ENCODE measurements around the gene FADS1.

FADS1 gene

DNA sequence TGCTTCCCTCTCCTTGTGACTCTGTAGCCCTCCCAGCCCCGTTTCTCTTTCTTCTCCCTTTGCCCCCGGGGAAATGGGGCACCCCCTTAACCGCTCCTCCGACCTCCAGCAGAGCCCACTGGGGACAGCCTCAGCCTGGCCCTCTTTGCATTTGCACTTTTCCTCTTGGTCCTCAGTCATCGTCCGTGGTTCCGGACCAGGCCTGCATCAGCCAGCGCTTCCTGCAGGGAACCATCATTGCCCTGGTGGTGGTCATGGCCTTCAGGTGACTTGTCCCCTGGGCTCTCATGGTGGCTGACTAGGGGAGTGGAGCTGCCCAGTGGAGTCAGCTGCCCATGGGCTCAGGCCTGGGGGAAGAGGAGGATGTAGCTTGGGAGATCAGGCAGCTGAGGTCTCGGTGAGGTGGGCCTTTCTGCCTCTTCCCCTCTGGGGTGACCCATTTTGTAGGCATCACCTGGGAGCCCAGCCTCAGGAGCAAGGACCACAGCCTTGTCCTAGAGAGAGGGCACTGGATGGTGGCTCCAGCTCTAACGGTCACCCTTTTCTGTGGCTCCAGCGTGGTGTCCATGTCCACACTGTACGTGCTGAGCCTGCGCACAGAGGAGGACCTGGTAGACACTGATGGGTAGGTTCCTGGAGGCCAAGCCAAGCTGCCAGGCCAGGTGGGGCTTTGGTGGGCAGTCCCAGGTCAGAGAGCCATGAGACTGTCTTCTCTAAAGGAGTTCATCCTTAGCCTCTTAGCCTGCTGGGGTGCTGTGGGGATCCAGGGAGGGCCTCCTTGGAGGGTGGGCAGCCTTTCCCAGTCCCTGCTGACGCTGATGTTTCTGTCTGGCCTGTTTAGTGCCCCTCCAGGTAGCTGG is 36.9 kb downstream of the FADS1 start:
- no peak for DNase-seq (ENCODE audit: low read depth)
- H3K4me3 ChIP-seq (ENCODE audit: low read depth, low read length) = no peak overlapping the region
- TF ChIP-seq, protein P1, sequence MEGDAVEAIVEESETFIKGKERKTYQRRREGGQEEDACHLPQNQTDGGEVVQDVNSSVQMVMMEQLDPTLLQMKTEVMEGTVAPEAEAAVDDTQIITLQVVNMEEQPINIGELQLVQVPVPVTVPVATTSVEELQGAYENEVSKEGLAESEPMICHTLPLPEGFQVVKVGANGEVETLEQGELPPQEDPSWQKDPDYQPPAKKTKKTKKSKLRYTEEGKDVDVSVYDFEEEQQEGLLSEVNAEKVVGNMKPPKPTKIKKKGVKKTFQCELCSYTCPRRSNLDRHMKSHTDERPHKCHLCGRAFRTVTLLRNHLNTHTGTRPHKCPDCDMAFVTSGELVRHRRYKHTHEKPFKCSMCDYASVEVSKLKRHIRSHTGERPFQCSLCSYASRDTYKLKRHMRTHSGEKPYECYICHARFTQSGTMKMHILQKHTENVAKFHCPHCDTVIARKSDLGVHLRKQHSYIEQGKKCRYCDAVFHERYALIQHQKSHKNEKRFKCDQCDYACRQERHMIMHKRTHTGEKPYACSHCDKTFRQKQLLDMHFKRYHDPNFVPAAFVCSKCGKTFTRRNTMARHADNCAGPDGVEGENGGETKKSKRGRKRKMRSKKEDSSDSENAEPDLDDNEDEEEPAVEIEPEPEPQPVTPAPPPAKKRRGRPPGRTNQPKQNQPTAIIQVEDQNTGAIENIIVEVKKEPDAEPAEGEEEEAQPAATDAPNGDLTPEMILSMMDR (conservative IDR thresholded peaks at IDR 0.05; ENCODE audit: low read depth, low read length) = no peak

DNA sequence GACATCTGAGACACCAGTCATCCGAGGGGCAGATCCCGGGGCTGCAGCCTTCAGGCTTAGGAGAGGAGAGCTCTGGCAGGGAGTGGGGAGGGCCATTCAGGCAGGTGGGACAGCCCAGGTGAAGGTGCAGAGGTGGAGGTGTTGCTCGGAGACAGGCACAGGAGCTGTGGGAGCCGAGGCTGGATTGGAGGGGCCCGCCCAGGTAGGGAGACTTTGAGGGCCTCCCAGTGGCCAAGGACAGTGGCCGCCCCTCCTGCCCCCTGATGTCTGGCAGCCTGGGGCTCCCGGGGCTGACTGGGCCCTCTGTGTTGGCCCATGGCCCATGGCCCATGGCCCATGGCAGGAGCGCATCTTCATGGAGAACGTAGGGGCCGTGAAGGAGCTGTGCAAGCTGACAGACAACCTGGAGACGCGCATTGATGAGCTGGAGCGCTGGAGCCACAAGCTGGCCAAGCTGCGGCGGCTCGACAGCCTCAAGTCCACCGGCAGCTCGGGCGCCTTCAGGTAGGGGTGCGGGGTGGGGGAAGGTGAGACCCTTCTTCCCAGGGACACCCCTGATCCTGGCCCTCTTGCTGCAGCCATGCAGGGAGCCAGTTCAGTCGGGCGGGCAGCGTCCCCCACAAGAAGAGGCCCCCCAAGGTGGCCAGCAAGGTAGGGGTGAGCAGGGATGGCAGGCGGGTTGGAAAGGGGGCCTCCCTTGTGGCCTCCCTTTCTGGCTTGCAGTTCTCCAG is 37.7 kb downstream of the FADS1 start:
- TF ChIP-seq, protein P1 (conservative IDR thresholded peaks at IDR 0.05; ENCODE audit: low read depth, low read length) = no peak
- DNase-seq (ENCODE audit: low read depth) = no peak
- no peak overlapping the region for H3K4me3 ChIP-seq (ENCODE audit: low read depth, low read length)

DNA sequence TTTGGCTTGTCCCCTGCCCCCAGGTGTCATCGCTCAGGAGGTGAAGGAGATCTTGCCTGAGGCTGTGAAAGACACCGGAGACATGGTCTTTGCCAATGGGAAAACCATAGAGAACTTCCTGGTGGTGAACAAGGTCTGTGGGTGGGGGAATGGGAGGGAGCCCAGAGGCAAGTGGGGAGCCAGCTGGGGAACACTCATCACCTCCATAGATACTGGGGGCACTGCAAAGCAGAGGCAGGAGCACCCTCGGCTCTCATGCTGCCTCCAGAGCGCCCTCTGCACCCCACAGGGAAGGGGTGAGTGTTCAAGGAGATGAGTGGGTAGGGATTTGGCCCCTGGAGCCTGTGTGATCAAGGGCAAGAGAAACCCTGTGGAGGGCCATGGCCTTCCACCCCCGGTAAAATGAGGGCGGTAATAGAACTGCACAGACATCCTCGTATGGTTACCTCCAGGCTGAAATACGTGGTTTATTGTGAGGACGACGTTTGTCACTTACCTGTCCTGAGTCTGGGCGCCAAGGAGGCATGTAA is 38.4 kb downstream of the FADS1 start:
- no peak for DNase-seq (ENCODE audit: low read depth)
- H3K4me3 ChIP-seq (ENCODE audit: low read depth, low read length) = no peak overlapping the region

DNA sequence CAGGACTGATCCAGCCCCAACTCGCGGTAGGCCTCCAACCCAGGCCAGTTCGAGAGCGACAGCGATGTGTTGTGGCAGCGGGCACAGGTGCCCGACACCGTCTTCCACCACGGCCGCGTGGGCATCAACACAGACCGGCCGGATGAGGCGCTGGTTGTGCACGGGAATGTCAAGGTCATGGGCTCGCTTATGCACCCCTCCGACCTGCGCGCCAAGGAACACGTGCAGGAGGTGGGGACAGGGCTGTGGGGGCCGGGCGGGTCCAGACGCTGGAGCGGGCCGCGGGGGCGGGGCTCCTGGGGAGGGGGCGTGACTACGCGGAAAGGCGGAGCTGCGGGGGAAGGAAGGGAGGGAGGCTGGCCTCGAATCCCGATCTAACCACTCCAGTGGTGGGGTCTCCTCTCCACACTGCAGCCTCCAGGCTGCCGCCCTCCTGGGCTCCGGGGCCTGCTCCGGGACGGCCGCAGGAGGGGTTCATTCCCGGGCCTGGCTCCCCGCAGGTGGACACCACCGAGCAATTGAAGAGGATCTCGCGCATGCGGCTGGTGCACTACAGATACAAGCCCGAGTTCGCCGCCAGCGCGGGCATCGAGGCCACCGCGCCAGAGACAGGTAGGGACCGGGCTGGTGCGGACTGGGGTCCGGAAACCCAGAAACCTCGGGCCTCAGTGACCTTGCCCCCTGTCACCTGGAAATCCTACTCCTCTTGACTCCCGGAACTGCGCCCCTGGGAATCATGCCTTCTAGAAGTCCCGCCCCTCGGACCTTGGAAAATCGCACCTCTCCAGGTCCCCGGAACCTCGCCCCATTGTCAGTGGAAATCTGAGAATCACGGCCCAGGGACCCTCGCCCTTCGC is 39.3 kb downstream of the FADS1 start:
- TF ChIP-seq, protein P1 (conservative IDR thresholded peaks at IDR 0.05; ENCODE audit: low read depth, low read length) = no peak
- no peak overlapping the region for H3K4me3 ChIP-seq (ENCODE audit: low read depth, low read length)
- no peak for DNase-seq (ENCODE audit: low read depth)

More for the DNA sequence above, 38.4 kb downstream of the FADS1 start:
- TF ChIP-seq, protein P1 (conservative IDR thresholded peaks at IDR 0.05; ENCODE audit: low read depth, low read length) = no peak

DNA sequence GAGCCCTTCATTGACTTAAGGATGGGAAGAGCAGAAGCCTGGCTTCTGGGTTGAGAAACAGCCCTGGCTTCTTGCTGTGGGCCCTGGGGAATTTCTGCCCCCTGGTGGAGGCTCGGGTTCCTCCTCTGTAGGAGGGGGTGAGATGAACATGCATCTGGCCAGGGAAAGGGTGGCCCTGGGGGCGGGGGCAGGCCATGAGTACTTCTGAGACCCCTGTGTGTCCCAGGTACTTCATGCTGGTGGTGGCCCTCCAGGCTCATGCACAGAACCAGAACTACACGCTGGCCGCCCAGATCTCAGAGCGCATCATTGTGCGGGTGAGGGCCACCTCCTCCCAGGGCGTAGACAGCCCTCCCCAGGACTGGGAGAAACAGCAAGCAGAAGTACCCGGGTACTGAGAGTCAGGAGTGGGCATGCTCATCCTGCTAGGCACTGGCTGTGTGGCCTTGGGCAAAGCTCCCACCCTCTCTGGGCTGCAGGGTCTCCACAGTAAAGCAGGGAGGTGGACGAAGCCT is 40.2 kb downstream of the FADS1 start:
- H3K4me3 ChIP-seq (ENCODE audit: low read depth, low read length) = no peak overlapping the region
- TF ChIP-seq, protein P1 (conservative IDR thresholded peaks at IDR 0.05; ENCODE audit: low read depth, low read length) = peak; percentile 91
- DNase-seq (ENCODE audit: low read depth) = peak; percentile 90

All from choroid plexus epithelial cell (primary cell).